Common myeloid progenitor, CD34-positive (primary cell): ENCODE data around the gene RPL4. TPM values are rescaled to one million over a fixed set of nuclear protein-coding genes. Genes with fewer than 3 reads are reported as not detected.

ENCODE experiments used
- CTCF ChIA-PET: fragments of 350-600 bp; sonication (Branson Sonifier 250); formaldehyde crosslinking; loops from one replicate; lab custom pipeline; 2021; ENCODE audit warnings: antibody characterized with exemption; lab: Charles Lee
- POLR2A ChIA-PET: fragments of 350-600 bp; sonication (Branson Sonifier 250); formaldehyde crosslinking; loops from one replicate; lab custom pipeline; 2021; ENCODE audit warnings: antibody characterized with exemption; lab: Charles Lee
- DNase-seq, 3 donors: peaks; one replicate each; pipeline versions ENCODE4 v3.0.0 to v3.0.0-alpha.2; 2013
- H3K27ac ChIP-seq, 2 experiments: 1 replicate in 1 of 2; 2 replicates in 1 of 2; pipeline ENCODE4 v1.7.0; 2013; ENCODE audit warnings: inconsistent platforms in 2 of 2, low read length in 2 of 2, mild to moderate bottlenecking in 2 of 2, low read depth in 1 of 2, moderate library complexity in 1 of 2; ENCODE audit not compliant: severe bottlenecking in 2 of 2, insufficient read depth in 1 of 2, poor library complexity in 1 of 2
- H3K27me3 ChIP-seq, 5 experiments: replicated peaks in 2 of 5; 1 replicate in 3 of 5; 2 replicates in 2 of 5; pipeline versions ENCODE4 v1.6.1 to v1.7.0; 2013; ENCODE audit warnings: low read length in 4 of 5, mild to moderate bottlenecking in 2 of 5, moderate library complexity in 2 of 5, inconsistent platforms in 1 of 5; ENCODE audit not compliant: insufficient read depth in 5 of 5, control insufficient read depth in 4 of 5
- H3K36me3 ChIP-seq, 4 experiments: 1 replicate in 2 of 4; 2 replicates in 2 of 4; pipeline versions ENCODE4 v1.6.1 to v1.7.0; 2013; ENCODE audit warnings: low read length in 3 of 4, control low read depth in 1 of 4, mild to moderate bottlenecking in 1 of 4; ENCODE audit not compliant: control insufficient read depth in 4 of 4, insufficient read depth in 4 of 4
- H3K4me1 ChIP-seq, 4 experiments: 1 replicate in 3 of 4; 2 replicates in 1 of 4; pipeline versions ENCODE4 v1.6.1 to v1.7.1; 2013; ENCODE audit warnings: low read length in 3 of 4, mild to moderate bottlenecking in 3 of 4, control low read depth in 1 of 4, inconsistent platforms in 1 of 4, moderate library complexity in 1 of 4; ENCODE audit not compliant: control insufficient read depth in 4 of 4, insufficient read depth in 4 of 4; ENCODE audit errors: control extremely low read depth in 1 of 4
- H3K4me3 ChIP-seq, 7 experiments: 1 replicate in 4 of 7; 2 replicates in 3 of 7; pipeline versions ENCODE4 v1.5.1 to v1.7.0; 2013; ENCODE audit warnings: mild to moderate bottlenecking in 7 of 7, low read length in 6 of 7, moderate library complexity in 6 of 7, inconsistent platforms in 2 of 7, low read depth in 2 of 7, control low read depth in 1 of 7; ENCODE audit not compliant: insufficient read depth in 4 of 7, control insufficient read depth in 1 of 7; ENCODE audit errors: extremely low read depth in 1 of 7
- H3K9me3 ChIP-seq, 5 experiments: 1 replicate in 4 of 5; 2 replicates in 1 of 5; pipeline versions ENCODE4 v1.6.1 to v1.7.1; 2013; ENCODE audit warnings: low read length in 4 of 5, mild to moderate bottlenecking in 2 of 5, inconsistent platforms in 1 of 5, low read depth in 1 of 5, moderate library complexity in 1 of 5; ENCODE audit not compliant: control insufficient read depth in 4 of 5, insufficient read depth in 2 of 5; ENCODE audit errors: control extremely low read depth in 1 of 5
- WGBS: methylation state at CpG from one replicate; pipeline ENCODE4 v1.1.5; 2013; ENCODE audit not compliant: insufficient coverage; 5-methylcytosine and 5-hydroxymethylcytosine counted together
- polyA plus RNA-seq: library from polyadenylated mRNA; unstranded; fragments of 120-200 nt; gene quantifications from one replicate; pipeline ENCODE4 v1.2.1, GENCODE V29; 2013

RPL4 gene
- polyA plus RNA-seq = 5,871 TPM

- peak; percentile 90 to 93 (median 91) for DNase-seq
- WGBS = 0% methylated on average over 32 of the region's 46 CpGs
- H3K4me3 ChIP-seq = peak within 1 kb of the TSS; percentile 95 to 100 (median 97)
Measured at GRCh38 chr15:66504563-66505429, at the start of gene RPL4, which contains the start of gene ZWILCH. RPL4 (minus strand) TSS chr15:66504855; CDS start chr15:66504790, 65 bp downstream. ZWILCH (plus strand) TSS chr15:66505326; CDS start chr15:66505339, 13 bp downstream.

GRCh38 chr15:66545255-66545654 is 40.6 kb upstream of the RPL4 start:
- POLR2A ChIA-PET = no interaction called here

More at GRCh38 chr15:66504563-66505429, at the start of gene RPL4, which contains the start of gene ZWILCH:
- Histone ChIP-seq H3K27ac (peak within 1 kb of the TSS; percentile 96 to 99), H3K4me1 (peaks cover 16 to 43% (median 26%) of the 10 kb centered on the region in 4 experiments), H3K9me3 (no peaks in the 10 kb centered on the region), H3K27me3 (no peaks in the 10 kb centered on the region), H3K36me3 (peaks cover 12 to 40% (median 30%) of the 10 kb centered on the region in 4 experiments)
- CTCF ChIA-PET = interaction anchor here (0.7 to 1.3 kb wide), 3 partner anchors 71 to 137 kb away, joined by 3 read pairs; no protein-coding TSS in a partner anchor
- POLR2A ChIA-PET = interaction anchor here (1.0 kb wide), 1 partner anchor 16 kb away, joined by 3 read pairs; no protein-coding TSS in a partner anchor

GRCh38 chr15:66542896-66543295 is 38.2 kb upstream of the RPL4 start:
- CTCF ChIA-PET = no interaction called here
- POLR2A ChIA-PET = no interaction called here
- no peak for DNase-seq
- Histone ChIP-seq H3K36me3 (peaks cover 6 to 22% (median 11%) of the 10 kb centered on the region in 4 experiments), H3K27me3 (no peaks in the 10 kb centered on the region), H3K9me3 (no peaks in the 10 kb centered on the region), H3K4me1 (no peaks in the 10 kb centered on the region), H3K27ac (no peak overlapping the region), H3K4me3 (no peak overlapping the region)
- WGBS = 100% methylated on average over 2 of the region's 4 CpGs

More at GRCh38 chr15:66545255-66545654, 40.6 kb upstream of the RPL4 start:
- Histone ChIP-seq H3K36me3 (peaks cover 4 to 12% (median 9%) of the 10 kb centered on the region in 4 experiments), H3K9me3 (no peaks in the 10 kb centered on the region), H3K4me3 (no peak overlapping the region), H3K4me1 (no peaks in the 10 kb centered on the region), H3K27ac (no peak overlapping the region), H3K27me3 (no peaks in the 10 kb centered on the region)
- no CpG with 5 or more reads among the region's 1 CpG for WGBS
- CTCF ChIA-PET = no interaction called here
- no peak for DNase-seq

- Histone ChIP-seq H3K9me3 (no peaks in the 10 kb centered on the region), H3K36me3 (peaks cover 7 to 23% (median 16%) of the 10 kb centered on the region in 4 experiments), H3K27ac (no peak overlapping the region), H3K4me3 (no peak overlapping the region), H3K4me1 (no peaks in the 10 kb centered on the region), H3K27me3 (no peaks in the 10 kb centered on the region)
- DNase-seq = no peak
- 99% methylated on average over 9 of the region's 9 CpGs for WGBS
- CTCF ChIA-PET = no interaction called here
- POLR2A ChIA-PET = no interaction called here
Measured at GRCh38 chr15:66535056-66535455, 30.4 kb upstream of the RPL4 start.

GRCh38 chr15:66524838-66525237 is 20.2 kb upstream of the RPL4 start:
- no peak overlapping the region for H3K27ac ChIP-seq
- no peak for DNase-seq
- CTCF ChIA-PET = interaction anchor here (1.0 kb wide), 1 partner anchor 12 kb away, joined by 4 read pairs; no protein-coding TSS in a partner anchor
- POLR2A ChIA-PET = no interaction called here
- 100% methylated on average over 2 of the region's 4 CpGs for WGBS
- no peaks in the 10 kb centered on the region for H3K4me1 ChIP-seq
- no peak overlapping the region for H3K4me3 ChIP-seq
- H3K9me3 ChIP-seq = no peaks in the 10 kb centered on the region
- peaks cover 16 to 47% (median 32%) of the 10 kb centered on the region in 4 experiments for H3K36me3 ChIP-seq
- no peaks in the 10 kb centered on the region for H3K27me3 ChIP-seq

- Histone ChIP-seq H3K27me3 (no peaks in the 10 kb centered on the region), H3K27ac (no peak overlapping the region), H3K36me3 (peaks cover 11 to 40% (median 28%) of the 10 kb centered on the region in 4 experiments), H3K4me3 (no peak overlapping the region), H3K4me1 (no peaks in the 10 kb centered on the region), H3K9me3 (no peaks in the 10 kb centered on the region)
- DNase-seq = no peak
- ChIA-PET CTCF (no interaction called here), POLR2A (no interaction called here)
- WGBS = no CpG with 5 or more reads among the region's 3 CpGs
Measured at GRCh38 chr15:66523926-66524325, 19.3 kb upstream of the RPL4 start.

- POLR2A ChIA-PET = no interaction called here
- DNase-seq = no peak
- H3K36me3 ChIP-seq = peaks cover 5 to 30% (median 19%) of the 10 kb centered on the region in 4 experiments
- H3K27ac ChIP-seq = no peak overlapping the region
- H3K27me3 ChIP-seq = no peaks in the 10 kb centered on the region
- H3K9me3 ChIP-seq = no peaks in the 10 kb centered on the region
- 100% methylated on average over 2 of the region's 2 CpGs for WGBS
- CTCF ChIA-PET = interaction anchor here (1.1 kb wide), 1 partner anchor 9 kb away, joined by 3 read pairs; no protein-coding TSS in a partner anchor
- H3K4me3 ChIP-seq = no peak overlapping the region
- H3K4me1 ChIP-seq = no peaks in the 10 kb centered on the region
Measured at GRCh38 chr15:66515901-66516322, 11.3 kb upstream of the RPL4 start.
